GM18511 (cell line): ENCODE measurements around the gene FNIP1.
"Not testable (repeated sequence)": the region's sequence is repeated elsewhere in the genome, so short reads cannot be mapped to it uniquely, and the experiment has no call there.

Source experiments
- ATAC-seq: cut with Tn5 transposase; IDR thresholded peaks from one replicate; pipeline ENCODE4 v1.9.1; 2021; ENCODE audit warnings: mild to moderate bottlenecking, moderate library complexity; ENCODE audit not compliant: unreplicated experiment

The FNIP1 gene

DNA sequence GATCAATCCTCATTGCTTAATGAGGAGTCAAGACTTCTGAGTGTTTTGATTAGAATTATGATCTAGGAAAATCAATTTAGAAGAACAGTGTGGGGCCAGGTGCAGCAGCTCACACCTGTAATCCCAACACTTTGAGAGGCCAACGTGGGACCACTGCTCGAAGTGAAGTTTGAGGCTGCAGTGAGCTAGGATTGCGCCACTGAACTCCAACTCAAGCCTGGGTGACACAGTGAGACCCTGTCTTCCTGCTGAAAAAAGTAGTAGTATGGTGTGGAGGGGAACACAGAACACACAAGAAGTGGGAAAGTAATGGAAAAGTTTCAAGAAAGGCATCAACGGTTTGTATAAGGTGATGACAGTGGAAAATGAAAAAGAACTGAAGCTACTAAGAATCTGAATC, 9.1 kb downstream of the FNIP1 start:
- ATAC-seq, result no peak

DNA sequence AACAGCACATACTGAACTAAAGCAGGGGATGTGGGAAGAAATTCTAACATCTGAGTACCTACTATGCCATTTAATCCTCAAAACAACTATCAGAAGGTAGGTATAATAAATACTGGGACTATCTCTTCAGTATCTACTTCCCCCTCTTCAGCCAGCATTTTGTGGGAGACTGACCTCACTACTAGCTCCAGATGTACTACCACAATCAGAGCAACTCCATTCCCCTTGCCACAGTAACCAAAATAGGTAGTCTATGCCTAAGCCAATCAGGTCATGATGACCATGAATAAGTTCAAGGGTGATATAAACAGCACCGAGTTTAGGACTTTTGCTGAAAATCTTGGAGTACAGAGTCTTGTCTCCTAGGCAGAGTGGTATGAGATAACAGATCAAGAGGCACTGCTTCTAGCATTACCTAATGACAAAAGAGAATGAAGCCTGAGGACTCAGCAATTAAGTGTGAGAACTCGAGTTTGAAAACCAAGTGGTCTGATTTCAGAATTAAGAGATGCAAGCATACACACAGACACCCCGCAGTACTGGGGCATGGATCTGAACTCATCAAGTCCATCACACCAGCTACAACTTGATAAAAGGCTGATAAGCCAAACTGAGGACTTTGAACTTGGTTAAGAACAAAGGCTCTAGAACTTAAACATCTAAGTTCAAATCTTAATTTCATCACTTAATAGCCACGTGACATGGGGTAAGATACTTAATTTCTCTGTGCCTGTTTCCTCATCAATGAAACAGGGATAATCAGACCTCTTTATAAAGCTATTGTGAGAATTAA, 9.7 kb downstream of the FNIP1 start:
- no peak for ATAC-seq

DNA sequence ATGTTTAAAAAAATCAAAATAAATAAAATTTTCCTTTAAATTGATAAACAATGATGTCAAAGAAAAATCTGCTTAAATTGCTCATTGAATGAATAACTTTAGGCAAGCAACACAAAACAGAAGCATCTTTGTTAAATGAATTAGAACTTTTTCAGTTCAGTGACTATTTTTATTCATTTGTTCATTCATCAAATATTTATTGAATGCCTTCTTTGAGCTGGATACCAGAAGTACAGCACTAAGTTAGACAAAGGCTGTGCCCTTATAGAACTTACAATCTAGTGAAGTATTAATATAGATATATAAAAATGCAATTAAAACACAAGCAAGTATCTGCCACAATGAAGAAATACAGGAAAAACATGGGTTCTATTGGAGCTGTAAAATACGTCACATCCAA, 10.8 kb downstream of the FNIP1 start:
- ATAC-seq, result no peak

DNA sequence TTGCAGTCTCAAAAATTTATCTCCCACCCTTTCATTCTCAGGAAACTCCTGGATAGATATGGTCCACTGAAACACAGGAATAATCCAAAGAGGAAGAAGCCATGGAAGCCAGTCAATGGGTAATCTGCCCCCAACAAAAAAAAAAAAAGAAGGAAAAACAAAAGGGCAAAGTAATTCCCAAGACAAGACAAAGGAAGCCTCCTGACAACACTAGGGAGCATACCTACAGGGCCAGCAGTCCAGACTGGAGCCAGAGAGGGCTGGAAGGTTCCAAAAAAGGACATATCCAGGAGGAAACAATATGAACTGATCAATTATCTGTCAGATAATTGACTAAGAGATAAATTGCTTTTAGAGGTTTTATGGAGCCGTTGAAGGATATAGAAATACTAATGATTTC, 12.9 kb downstream of the FNIP1 start:
- ATAC-seq, result no peak

DNA sequence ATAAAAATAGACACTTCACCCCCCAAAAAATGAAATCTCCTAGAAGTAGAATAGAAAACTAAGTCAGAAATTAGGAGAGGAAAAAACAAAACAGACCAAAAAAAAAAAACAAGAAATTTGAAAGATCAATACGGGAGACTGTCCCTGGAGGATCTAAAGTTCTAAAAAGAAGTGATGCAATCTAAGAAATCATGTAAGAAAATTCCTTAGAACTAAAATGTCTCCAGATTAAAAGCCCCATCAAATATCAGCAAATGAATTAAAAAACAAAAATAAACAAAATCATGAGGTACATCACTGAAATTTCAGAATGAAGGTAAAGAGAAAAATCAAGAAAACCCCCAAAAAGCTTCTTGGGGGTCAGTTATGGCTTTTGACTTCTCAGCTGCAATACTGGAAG, 13.5 kb downstream of the FNIP1 start:
- no peak for ATAC-seq

DNA sequence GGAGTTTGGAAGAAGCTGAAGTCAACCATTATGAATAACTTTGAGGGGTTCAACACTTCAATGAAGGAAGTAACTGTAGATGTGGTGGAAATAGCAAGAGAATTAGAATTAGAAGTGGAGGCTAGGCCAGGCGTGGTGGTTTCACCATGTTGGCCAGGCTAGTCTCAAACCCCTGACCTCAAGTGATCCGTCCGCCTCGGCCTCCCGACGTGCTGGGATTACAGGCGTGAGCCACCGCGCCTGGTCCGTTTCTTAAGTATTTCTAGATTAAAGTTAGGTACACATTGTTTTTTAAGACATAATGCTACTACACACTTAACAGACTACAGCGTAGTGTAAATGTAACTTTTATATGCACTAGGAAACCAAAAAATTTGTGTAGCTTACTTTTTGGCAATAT, 14.1 kb downstream of the FNIP1 start:
- ATAC-seq, result no peak

DNA sequence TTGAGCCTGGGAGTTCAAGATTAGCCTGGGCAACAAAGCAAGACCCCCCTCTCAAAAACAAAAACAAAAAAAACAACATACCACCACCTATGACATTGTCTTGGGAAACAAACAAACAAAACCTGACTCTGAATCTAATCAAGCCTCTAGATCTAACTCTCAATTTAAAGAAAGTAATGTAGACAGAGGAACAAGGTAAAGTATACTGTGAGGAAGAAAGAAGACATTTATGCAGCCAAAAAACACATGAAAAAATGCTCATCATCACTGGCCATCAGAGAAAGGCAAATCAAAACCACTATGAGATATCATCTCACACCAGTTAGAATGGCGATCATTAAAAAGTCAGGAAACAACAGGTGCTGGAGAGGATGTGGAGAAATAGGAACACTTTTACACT, 18.7 kb downstream of the FNIP1 start:
- ATAC-seq, result not testable (repeated sequence)

DNA sequence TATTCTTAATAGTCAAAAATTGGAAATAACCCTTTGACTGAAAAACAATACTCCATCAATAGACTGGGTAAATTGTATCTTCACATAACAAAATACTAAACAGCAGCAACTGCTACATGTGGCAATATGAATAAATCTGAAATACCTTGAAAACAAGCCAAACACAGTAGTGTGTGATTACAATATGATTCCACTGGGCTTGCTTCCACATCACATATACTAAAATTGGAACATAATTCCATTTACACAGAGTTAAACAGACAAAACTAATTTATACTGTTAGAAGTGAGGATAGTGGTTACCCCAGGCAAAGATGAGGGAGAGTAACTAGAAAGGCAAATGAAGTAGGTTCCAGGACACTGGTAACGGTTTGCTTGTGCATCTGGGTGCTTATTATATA, 20.4 kb downstream of the FNIP1 start:
- ATAC-seq, result no peak

DNA sequence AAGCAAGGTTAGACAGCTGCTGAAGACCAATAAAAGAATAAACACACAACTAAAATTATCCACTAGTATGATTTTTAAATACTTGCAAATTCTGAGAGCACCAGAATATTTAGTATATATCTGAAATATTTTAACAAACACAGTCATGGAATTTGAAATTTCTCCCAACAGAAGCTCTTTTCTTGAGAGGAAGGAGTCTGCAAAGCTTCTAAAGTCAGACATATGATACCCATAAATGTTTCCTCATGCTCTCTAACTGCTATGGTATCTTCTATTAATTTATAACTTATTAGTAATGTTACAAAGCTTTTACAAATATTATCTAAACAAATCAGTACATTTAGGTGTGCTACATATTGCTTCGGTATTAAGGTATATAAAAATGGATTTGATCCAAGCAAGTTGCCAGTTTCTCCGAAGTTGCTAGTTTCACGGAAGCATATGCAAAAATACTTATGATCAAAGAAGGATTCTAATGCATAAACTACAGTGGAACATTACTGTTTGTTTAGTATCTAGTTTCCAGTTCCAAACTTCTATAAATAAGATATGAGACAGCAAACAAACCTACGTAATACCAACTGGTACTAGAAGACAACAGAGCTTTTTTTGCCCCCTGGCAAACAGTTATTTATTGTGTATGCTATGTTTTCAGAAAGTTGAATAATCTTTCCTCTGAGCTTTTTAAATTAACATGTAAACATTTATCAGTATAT, 22.0 kb downstream of the FNIP1 start:
- ATAC-seq, result no peak

DNA sequence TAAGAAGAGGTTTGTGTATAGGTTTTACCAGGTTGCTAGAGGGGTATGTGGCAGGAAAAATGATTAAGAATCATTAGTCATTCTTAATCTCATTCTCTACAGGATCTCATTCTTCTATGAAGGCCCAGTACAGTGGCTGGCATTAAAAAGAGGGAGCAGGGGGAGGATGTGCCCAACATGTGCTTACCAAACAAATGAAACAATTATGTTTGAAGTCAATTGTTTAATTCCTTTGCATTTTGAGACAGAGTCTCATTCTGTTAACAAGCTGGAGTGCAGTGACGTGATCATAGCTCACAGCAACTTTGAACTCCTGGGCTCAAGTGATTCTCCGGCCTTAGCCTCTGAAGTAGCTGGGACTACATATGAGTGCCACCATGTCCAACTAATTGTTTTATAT, 23.0 kb downstream of the FNIP1 start:
- no peak for ATAC-seq

DNA sequence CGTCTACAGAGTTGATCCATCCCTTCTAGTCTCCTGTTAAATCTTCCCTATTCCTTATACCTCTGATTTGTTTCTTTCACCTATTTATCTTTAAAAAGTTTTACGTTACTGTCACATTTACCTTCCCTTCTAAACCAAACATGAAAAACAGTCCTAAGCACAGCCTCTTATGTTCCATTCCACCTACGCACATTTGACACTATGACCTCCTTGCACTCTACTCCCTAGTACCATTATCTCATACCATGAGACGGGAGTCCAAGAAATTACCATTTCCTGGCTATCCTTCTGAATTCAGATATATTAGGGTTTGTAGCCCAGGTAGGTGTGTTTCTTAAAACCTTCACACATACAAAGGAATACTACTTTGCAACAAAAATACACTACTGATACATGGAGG, 25.1 kb downstream of the FNIP1 start:
- no peak for ATAC-seq

DNA sequence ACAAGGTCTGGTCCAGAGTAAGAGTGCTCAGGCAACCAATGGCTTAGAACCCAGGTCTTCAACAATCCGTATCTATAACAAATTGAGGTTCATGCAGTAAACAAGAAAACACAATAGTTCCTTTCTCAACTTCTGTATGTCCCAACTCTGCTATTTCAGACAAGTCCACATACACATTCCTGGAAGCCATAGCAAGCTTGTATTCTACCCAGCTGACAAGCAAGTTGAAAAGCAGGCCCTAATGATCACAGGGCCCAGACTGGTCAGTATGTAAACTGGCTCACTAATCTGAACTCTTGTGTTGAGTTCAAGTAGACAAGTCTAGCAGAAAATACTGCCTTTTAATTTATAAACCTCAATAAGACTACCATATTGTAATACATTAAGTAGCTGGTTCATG, 26.9 kb downstream of the FNIP1 start:
- ATAC-seq, result no peak

DNA sequence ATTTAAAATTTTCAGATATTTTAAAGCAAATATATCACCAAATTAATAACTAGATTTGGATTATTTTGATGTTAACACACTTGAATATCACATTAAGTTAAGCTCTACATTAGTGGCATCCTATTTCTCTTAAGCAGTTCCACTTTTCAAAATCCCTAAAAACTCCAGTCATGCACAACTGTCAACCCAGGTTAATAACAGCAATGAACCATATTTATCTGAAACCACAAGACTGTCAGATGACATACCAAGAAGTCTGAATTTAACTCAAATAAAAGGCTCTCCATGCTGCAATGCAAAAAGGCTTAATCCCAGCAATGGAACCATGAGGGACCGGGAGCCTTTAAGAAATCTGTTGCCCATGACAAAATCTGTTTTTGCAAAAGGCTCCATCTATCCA, 27.5 kb downstream of the FNIP1 start:
- ATAC-seq, result no peak

DNA sequence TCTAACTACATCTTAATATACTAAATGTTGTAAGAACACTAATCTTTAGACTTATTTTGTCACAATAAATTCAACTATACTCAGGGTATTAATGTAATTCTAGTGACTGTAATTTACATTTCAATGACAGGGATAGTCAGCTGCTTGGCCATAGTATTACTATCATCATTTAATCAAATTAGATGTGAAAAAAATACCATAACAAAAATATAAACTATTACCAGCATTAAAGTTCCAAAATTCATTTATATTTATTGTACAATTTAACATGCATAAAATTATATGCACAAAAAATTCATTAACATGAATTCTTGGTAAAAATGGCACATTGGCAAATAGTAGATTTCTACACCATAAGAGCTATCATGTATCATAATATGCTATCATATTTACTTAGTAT, 28.9 kb downstream of the FNIP1 start:
- ATAC-seq, result no peak

DNA sequence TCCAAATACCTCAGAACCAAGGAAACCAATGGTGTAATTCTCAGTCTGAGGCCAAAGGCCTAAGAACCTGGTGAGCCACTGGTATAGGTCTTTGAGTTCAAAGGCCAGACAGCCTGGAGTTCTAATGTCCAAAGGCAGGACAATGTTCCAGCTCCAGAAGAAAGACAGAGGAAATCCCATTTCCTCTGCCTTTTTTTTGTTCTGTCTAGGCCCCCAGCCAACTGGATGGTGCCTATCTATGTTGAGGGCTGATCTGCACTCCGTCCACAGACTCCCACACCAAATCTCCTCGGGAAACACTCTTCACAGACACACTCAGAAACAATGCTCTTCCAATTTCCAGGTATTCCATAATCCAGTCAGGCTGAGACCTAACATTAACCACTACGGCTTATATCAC, 30.1 kb downstream of the FNIP1 start:
- no peak for ATAC-seq

DNA sequence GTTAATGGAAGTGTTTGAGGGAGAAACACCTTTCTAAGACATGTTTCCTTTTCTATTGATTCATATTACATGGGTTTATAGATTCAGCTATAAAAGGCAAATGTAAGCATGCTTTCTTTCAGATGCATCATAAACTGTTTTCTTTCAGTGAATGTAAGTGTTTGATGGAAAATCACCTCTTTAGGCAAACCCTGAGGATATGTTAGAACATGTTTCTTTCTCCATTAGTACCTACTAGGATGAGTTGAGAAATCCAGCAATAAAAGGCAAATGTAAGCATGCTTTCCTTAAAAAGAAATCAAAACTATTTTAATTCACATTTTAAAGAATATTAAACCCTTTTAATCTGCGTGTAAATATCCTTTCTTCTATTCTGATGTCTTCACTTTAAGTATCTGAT, 31.6 kb downstream of the FNIP1 start:
- no peak for ATAC-seq

DNA sequence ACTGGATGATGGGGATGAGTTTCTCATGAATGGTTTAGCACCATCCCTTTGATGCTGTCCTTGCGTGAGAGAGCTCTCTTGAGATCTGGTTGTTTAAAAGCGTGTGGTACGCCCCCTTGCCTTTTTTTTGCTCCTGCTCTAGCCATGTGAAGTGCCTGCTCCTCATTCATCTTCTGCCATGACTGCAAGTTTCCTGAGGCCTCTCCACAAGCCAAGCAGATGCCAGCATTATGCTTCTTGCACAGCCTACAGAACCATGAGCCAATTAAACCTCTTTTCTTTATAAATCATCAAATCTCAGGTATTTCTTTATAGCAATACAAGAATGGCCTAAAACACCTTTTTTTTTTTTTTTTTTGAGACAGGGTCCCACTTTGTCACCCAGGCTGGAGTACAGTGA, 32.8 kb downstream of the FNIP1 start:
- no peak for ATAC-seq

DNA sequence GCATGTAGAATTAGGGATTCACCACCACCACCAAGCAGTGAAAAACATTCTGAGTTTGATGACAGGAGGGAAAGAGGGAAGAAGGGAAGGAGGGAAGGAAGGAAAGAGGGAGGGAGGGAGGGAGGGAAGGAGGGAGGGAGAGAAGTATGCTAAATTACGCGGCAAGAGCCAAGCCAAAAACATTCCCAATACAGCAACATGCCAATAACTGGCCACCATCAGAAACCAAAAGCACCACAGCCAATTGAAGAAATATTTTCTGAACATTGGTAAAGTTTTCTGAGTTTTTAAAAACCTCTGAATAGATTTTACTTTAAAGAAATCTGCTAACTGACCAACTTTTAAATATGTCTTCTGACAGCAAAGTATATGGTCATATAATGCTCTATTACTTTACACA, 36.0 kb downstream of the FNIP1 start:
- ATAC-seq, result no peak

DNA sequence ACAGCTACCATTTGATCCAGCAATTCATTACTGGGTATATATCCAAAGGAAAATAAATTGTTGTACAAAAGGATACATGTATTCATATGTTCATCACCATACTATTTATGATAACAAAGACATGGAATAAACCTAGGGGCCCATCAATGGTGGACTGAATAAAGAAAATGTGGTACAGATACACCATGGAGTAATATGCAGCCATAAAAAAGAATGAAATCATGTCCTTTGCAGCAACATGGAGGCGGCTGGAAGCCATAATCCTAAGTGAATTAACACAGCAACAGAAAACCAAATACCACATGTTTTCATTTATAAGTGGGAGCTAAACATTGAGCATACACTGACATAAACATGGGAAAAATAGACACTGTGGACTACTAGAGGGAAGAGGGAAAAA, 37.1 kb downstream of the FNIP1 start:
- ATAC-seq, result no peak

DNA sequence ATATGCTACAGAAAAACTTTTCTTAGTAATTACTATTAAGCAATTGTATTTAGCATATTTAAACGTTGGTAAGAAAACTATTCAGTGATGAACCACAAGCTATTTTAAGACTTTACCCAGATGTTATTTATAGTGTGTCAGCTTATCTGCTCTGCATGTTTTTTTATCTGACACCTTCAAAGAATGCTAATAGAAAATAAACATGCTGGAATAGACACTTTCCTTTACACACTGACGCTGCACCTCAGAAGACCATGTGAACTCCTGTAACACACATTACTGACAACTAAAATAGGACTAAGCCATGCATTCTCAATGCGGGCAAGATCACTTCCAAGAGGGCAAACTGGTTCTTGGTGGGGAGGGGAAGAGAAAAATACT, 38.3 kb downstream of the FNIP1 start:
- peak; percentile 65 for ATAC-seq

DNA sequence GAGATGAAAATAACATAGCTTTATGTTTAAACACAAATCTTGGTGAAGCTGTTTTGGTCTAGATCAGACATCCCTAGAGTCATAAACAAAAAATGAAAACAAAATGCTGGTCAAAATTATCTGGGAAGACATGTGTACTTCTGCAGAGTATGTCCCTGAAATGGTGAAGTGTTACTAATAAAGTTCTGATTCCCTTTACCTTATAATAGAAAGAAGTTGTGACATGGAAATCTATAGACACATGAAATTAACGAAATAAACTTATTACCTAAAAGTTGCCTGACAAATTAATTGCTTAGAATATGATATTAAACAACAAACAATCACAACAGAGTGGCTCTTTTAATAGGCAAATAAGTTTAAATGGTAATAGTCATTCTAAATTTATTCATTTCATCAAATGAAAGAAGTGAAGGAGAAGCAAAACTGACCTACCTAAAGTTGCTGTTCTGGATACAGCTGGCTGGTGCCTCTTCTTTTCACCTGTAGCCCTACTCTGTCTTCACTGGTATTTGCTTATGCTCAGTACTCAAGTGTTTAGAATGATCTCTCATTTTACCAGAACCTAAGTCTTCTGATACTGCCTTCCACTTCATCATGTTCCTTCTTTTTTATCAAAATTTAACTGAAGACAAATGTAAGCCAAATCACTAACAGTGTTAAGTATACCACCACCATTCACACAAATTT, 38.8 kb downstream of the FNIP1 start:
- peak; percentile 65 for ATAC-seq

DNA sequence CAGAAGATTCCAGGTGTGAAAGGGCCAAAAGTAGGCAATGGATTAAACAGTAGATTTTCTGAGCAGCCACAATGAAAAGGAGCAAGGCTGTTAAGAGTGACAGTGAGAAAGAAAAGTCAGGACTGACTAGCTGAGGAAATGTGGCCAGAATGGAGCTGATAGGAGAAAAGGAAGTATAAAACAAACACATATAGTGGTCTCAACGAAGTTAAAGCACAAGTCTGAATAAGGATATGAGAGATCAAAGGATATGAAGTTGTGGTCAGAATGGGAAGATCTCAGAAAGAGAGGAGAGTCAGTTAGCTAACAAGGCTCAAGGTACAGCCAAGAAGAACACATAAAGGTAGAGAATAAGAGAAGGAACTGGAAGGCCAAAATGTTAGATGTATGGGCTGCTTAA, 39.9 kb downstream of the FNIP1 start:
- ATAC-seq, result no peak
